ENCODE results near the gene SUGCT.
"Not testable (repeated sequence)": the region's sequence is repeated elsewhere in the genome, so short reads cannot be mapped to it uniquely, and the experiment has no call there.

Gene SUGCT

GRCh38 chr7:40405991-40406390, 271.2 kb downstream of the SUGCT start:
- DNase-seq (ENCODE audit: low spot score), result no peak

DNA sequence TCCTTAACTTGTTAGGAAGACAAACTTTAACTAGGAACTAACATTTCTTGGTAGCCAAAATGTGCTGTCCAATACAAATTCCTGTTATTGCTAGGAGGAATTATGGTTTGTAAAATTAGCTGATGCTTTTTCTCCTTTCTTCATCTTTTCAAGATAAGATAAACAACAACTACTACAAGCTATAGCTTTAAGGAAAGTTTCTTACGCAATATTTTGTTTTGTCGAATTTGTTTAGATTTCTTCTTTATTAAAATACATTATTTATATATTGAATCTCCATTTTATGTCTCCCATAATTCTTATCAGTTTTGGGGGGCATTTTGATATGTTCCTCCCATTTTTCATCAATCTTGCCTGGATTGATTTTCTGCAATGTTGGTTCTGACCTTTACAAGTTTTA, 277.5 kb downstream of the SUGCT start:
- no peak for DNase-seq (ENCODE audit: low spot score)

DNA sequence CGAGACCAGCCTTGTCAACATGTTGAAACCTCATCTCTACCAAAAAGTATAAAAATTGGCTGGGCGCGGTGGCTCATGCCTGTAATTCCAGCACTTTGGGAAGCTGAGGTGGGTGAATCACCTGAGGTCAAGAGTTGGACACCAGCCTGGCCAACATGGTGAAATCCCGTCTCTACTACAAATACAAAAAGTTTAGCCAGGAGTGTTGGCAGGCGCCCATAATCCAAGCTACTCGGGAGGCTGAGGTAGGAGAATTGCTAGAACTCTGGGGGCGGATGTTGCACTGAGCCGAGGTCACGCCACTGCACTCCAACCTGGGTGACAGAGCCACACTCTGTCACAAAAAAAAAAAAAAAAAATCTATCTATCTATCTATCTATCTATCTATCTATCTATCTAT, 279.9 kb downstream of the SUGCT start:
- not testable (repeated sequence) for DNase-seq (ENCODE audit: low spot score)

DNA sequence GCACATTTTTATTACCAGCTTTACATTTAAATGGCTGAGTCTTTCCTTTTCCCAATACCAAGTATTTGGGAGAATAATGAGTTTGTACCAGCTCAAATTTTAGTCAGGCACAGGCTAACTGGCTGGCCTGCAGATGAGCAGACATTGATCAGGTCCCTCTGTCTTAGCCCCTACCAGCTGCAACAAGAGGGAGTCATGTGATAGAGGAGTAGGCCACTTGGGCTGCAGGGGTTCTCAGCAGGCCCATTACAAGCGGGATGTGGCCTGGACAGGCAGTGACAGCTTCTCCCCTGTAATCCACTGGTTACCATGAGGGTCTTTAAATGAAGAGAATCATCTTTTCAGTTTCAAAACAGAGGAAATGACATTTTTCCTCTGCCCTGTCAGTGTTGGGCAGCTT, 283.6 kb downstream of the SUGCT start:
- DNase-seq (ENCODE audit: low spot score), result no peak

DNA sequence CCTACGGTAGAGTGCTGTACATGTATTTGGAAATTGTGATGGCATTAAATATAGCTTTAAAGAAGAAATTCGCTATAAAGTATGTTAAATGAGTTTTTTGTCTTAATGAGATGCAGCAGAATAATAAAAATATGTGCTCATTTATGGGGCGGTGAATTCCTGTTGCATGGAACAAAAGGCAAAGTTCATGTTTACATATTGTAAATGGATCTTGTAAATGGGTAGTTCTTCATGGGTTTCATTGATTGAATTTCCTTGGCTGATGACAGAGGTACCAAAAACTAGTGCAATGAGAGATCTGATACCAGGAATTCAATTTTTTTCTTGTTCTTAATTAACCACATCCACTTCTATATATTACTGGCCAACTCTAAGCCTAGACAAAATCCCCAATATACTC, 284.2 kb downstream of the SUGCT start:
- no peak for DNase-seq (ENCODE audit: low spot score)

DNA sequence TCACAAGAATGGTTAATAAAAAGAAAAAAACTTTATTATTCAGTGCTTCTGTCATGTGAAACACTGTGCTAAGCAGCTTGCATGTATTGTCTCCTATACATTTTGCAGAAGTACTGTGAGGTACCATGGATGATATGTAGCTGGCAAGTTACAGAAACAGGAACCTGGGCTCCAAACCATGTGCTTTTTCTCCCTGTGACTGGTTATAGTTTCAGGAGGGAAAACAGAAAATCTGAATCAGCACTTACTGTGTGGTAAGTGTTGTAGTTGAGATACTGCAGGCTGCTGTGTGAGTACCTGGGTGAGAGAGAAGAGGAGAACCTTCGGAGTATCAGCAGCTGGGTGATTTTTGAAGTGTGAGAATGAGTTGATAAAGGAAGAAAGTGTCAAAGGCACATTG, 285.0 kb downstream of the SUGCT start:
- no peak for DNase-seq (ENCODE audit: low spot score)

DNA sequence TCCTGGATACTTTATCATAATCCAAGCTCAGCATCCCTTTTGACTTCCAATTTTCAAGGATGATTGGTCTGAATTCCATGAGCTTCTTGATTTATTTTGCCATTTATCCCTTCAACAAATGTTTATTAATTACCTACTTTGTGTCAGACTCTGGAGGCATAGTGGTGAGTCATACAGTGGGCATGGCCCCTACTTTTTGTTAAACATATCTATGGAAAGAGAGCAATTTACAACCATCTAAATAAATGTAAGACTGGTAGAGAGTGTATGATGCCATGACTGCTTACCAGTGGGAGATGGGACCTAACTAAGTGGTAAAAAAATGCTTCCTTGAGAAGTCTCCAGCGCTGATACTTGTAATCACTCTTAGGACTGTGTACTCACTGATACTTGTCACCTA, 286.6 kb downstream of the SUGCT start:
- no peak for DNase-seq (ENCODE audit: low spot score)

- DNase-seq (ENCODE audit: low spot score), result no peak
These were observed 290.9 kb downstream of the SUGCT start for GRCh38 chr7:40425696-40426095.

- no peak for DNase-seq (ENCODE audit: low spot score)
These were observed 293.6 kb downstream of the SUGCT start for GRCh38 chr7:40428421-40428820.

DNA sequence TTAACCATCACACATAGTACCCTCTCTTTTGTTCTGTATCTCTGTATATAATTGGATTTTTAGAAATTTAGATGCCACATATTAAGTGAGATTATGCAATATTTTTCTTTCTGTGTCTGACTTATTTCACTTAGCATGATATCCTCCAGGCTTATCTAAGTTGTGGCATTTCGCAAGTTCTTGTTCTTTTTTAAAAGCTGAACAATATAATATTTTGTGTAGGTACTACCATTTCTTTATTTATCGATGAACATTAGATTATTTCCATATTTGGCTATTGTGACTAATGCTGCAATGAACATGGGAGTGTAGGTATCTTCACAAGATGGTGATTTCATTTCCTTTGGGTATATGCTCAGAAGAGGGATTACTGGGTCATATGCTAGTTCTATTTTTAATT, 295.0 kb downstream of the SUGCT start:
- no peak for DNase-seq (ENCODE audit: low spot score)

- no peak for DNase-seq (ENCODE audit: low spot score)
These were observed 297.2 kb downstream of the SUGCT start for GRCh38 chr7:40432046-40432445.

- no peak for DNase-seq (ENCODE audit: low spot score)
These were observed 301.9 kb downstream of the SUGCT start for GRCh38 chr7:40436710-40437109.

GRCh38 chr7:40437498-40437897, 302.7 kb downstream of the SUGCT start:
- no peak for DNase-seq (ENCODE audit: low spot score)

DNA sequence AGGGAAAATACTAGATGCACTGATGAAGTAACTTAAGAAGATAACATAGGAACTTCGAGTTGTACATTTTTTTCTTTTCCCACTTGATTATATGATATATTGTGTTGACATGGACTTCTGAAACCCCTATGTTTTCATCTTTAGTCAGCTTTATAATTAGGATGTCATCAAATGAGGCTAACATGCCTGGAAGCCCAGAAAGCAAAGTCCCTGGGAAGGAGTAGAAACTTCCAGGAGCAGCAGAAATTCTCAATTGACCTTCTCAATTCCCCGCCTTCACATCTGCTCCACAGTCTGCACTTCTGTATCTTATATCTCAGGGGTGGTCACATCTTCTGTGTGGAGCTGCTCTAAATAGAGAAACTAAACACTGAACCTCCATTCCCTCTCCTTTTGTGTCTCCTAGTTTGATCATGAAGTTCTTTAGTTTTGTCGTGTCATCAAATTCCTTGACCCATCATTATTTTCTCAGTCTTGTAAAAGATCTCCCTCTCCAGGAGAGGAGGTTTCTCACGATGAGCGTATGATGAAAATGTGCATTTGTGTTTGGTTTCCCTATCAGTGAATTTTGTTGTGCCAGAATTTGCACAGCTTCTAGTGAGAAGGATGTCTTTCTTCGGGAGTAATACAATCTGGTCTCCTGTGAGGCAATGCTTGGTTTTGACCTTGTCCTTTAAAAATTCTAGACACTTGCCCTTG, 303.3 kb downstream of the SUGCT start:
- DNase-seq (ENCODE audit: low spot score), result no peak

GRCh38 chr7:40439686-40440085, 304.9 kb downstream of the SUGCT start:
- no peak for DNase-seq (ENCODE audit: low spot score)

GRCh38 chr7:40447345-40447744, 312.5 kb downstream of the SUGCT start:
- DNase-seq (ENCODE audit: low spot score), result no peak

DNA sequence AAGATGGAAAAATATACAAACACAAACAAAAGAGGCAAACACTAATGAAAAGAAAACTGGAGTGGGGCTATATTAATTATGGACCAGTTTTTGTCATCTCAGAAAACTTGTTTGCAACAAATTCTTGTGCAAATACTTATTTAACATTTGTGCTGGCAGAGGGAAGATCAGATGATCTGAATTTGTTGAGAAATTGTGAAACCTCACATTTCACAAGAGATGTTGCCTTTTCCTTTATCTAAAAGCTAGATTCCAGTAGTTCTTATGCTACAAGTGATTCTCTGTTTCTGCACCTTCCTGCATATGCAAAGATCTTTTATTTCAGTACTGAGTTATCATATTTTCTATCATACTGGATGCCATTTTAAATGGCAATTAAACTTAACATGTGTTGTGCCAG, 320.7 kb downstream of the SUGCT start:
- DNase-seq (ENCODE audit: low spot score), result no peak

DNA sequence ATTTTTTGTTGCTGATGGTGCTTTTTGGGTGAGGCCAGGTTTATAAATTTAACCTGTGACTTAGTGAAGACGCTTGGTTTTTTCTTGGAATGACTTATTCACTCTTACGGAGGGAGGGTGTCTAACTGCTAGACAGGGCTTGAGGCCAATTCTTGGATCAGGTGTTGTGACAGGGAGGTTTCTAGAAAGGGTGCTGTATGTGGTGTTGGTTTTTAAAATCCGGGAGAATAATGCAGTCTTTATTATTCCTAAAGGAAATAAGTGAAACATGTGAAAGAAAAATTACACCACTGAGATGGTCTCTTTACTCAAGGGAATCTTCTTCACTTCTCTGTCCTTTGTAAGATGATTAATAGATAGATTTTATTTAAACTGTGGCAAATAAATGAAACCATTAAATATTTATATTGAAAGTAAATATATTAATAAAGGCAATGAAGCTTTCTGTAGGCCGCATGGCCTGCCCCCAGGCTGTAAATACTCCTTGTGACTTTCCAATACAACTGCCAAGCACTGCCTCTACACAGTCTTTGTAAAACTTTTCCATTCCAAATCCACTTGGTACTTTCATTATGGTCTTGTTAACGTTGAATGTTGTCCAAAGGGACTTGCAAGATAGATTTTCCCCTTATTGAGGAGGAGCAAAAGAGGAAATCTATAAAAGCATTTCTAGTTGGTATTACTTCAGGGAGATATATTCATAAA, 323.1 kb downstream of the SUGCT start:
- no peak for DNase-seq (ENCODE audit: low spot score)

GRCh38 chr7:40463446-40463845, 328.6 kb downstream of the SUGCT start:
- DNase-seq (ENCODE audit: low spot score), result no peak

DNA sequence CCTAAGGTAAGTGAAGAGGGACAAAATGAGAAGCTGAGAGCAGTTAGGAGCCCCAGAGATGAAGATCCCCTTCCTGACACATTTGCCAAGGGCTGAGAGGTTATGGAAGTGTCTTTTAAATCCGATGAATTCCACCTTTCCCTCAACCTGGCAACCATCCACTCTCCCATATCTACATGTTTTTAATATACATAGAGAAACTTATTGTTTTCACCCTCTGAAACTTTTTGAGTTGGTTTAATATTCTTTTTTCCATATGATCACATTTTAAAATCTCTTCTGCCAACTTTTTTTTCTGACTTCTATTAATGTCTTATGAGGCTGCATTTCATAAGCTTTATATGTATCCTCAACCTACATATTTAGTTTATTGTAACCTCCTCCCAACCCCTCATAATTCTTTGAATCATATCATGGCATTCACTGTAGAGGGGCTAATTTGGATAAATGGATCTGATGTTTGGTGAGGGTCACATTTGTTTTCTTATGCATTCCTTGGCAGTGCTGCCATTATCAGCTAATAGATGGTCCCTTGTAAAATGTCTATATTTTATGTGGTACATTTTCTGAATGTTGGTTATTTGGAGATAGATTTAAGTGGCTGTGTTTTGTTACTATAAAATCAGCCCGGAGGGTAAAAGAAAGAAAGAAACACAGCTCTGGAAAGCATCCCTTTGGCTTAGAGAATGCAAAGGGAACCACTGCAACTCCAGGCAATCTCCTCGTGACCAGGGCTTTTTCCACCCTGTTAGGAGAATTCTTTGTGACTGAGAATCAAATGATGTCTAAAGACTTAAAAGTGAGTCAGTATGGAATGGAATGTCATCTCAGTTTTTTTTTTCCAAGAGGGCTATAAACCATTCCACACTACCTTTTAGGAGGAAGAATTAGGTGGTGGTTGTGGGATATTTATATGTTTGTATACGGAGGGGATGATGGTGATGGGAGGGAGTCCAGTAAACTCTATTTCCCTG, 334.4 kb downstream of the SUGCT start:
- DNase-seq (ENCODE audit: low spot score), result no peak

GRCh38 chr7:40470091-40470592, 335.3 kb downstream of the SUGCT start:
- no peak for DNase-seq (ENCODE audit: low spot score)

GRCh38 chr7:40470817-40471216, 336.0 kb downstream of the SUGCT start:
- DNase-seq (ENCODE audit: low spot score), result no peak

DNA sequence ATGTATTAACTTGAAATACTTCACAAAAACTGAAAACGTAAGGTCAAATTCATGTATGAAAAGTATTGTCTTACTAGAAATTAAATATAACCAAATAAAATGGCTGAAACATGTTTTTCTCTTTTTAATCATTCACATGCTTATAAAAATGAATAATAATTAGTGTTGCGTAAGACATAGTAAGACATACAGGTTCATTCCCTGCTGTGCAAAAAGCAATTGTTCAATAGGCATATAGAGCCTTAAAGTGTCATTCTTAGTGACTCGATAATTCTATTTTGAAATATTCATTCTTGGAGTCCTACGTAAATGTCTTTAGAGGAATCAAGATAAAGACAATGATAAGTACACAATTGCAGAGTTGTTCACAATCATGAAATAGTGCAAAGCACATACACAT, 337.1 kb downstream of the SUGCT start:
- DNase-seq (ENCODE audit: low spot score), result no peak
